Stimulated activated CD8-positive, alpha-beta memory T cell treated with anti-CD3 and anti-CD28 coated beads, Interleukin-7, amount 100 ng/mL, for 4 hours (primary cell): ENCODE measurements around the gene SPECC1L.

Experiments
- DNase-seq, 2 donors: peaks; one replicate each; pipeline ENCODE4 v3.0.0-alpha.2; 2020; ENCODE audit warnings: low read depth in 2 of 2

The SPECC1L gene

GRCh38 chr22:24322522-24322921 is 51.9 kb downstream of the SPECC1L start:
- DNase-seq: no peak

GRCh38 chr22:24323233-24323632 is 52.6 kb downstream of the SPECC1L start:
- DNase-seq: no peak

GRCh38 chr22:24323695-24324094 is 53.1 kb downstream of the SPECC1L start:
- no peak for DNase-seq

GRCh38 chr22:24324137-24324536 is 53.5 kb downstream of the SPECC1L start:
- DNase-seq: no peak

GRCh38 chr22:24325105-24325757 is 54.6 kb downstream of the SPECC1L start:
- DNase-seq: peak in 1 of 2 donors; percentile 5

GRCh38 chr22:24326266-24326665 is 55.6 kb downstream of the SPECC1L start:
- no peak for DNase-seq

GRCh38 chr22:24327832-24328231 is 57.2 kb downstream of the SPECC1L start:
- DNase-seq: no peak

GRCh38 chr22:24329453-24329852 is 58.8 kb downstream of the SPECC1L start:
- DNase-seq: no peak

- no peak for DNase-seq
Measured at GRCh38 chr22:24330636-24331035, 60.0 kb downstream of the SPECC1L start.

GRCh38 chr22:24331468-24332440 is 61.1 kb downstream of the SPECC1L start:
- no peak for DNase-seq

GRCh38 chr22:24333301-24333700 is 62.7 kb downstream of the SPECC1L start:
- no peak for DNase-seq

GRCh38 chr22:24335496-24335895 is 64.9 kb downstream of the SPECC1L start:
- DNase-seq: no peak

- DNase-seq: no peak
Measured at GRCh38 chr22:24337894-24338645, 67.4 kb downstream of the SPECC1L start.

- no peak for DNase-seq
Measured at GRCh38 chr22:24338726-24339451, 68.3 kb downstream of the SPECC1L start.

GRCh38 chr22:24339452-24339747 is 68.8 kb downstream of the SPECC1L start:
- DNase-seq: no peak

- DNase-seq: no peak
Measured at GRCh38 chr22:24341627-24342026, 71.0 kb downstream of the SPECC1L start.

GRCh38 chr22:24350627-24351026 is 80.0 kb downstream of the SPECC1L start:
- DNase-seq: no peak

- DNase-seq: no peak
Measured at GRCh38 chr22:24353121-24353520, 82.5 kb downstream of the SPECC1L start.

- no peak for DNase-seq
Measured at GRCh38 chr22:24355574-24355973, 84.9 kb downstream of the SPECC1L start.

GRCh38 chr22:24357547-24357946 is 86.9 kb downstream of the SPECC1L start:
- DNase-seq: no peak

GRCh38 chr22:24358105-24358836 is 87.6 kb downstream of the SPECC1L start:
- DNase-seq: no peak
